Heart right ventricle (tissue), 16 donors: ENCODE measurements around the gene SLC32A1. TPM values are rescaled to one million over a fixed set of nuclear protein-coding genes. Genes with fewer than 3 reads are reported as not detected.

Experiments
- ATAC-seq, 8 donors: fragments of 200-7000 bp; cut with Tn5 transposase; one replicate each; pipeline ENCODE4 v1.9.1; 2020; ENCODE audit warnings: mild to moderate bottlenecking in 8 of 8, moderate library complexity in 8 of 8, moderate number of reproducible peaks in 1 of 8
- DNase-seq, 2 donors: peaks; one replicate each; pipeline ENCODE4 v3.0.0-alpha.2; 2020
- H3K27ac ChIP-seq, 10 donors: fragments of 200-600 bp; sonication (generic) in 2 of 10; one replicate each; pipeline versions ENCODE4 v1.5.0 to v1.8.0; 2020 to 2022; ENCODE audit warnings: mild to moderate bottlenecking in 3 of 10
- H3K27me3 ChIP-seq, 7 donors: fragments of 200-600 bp; one replicate each; pipeline ENCODE4 v1.8.0; 2021 to 2022; ENCODE audit warnings: mild to moderate bottlenecking in 2 of 7
- H3K36me3 ChIP-seq, 9 donors: fragments of 200-600 bp; sonication (generic) in 1 of 9; one replicate each; pipeline versions ENCODE4 v1.5.0 to v1.8.0; 2020 to 2022; ENCODE audit warnings: mild to moderate bottlenecking in 2 of 9
- H3K4me1 ChIP-seq, 9 donors: fragments of 200-600 bp; sonication (generic) in 1 of 9; one replicate each; pipeline versions ENCODE4 v1.5.0 to v1.8.0; 2020 to 2022; ENCODE audit warnings: mild to moderate bottlenecking in 4 of 9
- H3K4me3 ChIP-seq, 10 donors: fragments of 200-600 bp; sonication (generic) in 2 of 10; one replicate each; pipeline versions ENCODE4 v1.5.0 to v1.8.0; 2020 to 2022; ENCODE audit warnings: mild to moderate bottlenecking in 7 of 10, moderate library complexity in 2 of 10
- H3K9me3 ChIP-seq, 11 donors: fragments of 200-600 bp in 10 of 11; sonication (generic) in 2 of 11; one replicate each; pipeline versions ENCODE4 v1.5.0 to v1.8.0; 2013 to 2022; ENCODE audit warnings: mild to moderate bottlenecking in 2 of 11, control low read depth in 1 of 11, moderate library complexity in 1 of 11
- CTCF ChIP-seq, 9 donors: fragments of 200-600 bp; sonication (generic) in 2 of 9; IDR thresholded peaks; one replicate each; pipeline versions ENCODE4 v1.5.0 to v1.8.0; 2021 to 2022; ENCODE audit warnings: antibody characterized with exemption in 9 of 9, mild to moderate bottlenecking in 5 of 9, moderate library complexity in 1 of 9
- WGBS, 2 donors: extraction: QIAGEN DNeasy Blood & Tissue Kit; methylation state at CpG; one replicate each; pipeline ENCODE4 v1.1.7; 2013; ENCODE audit warnings: inconsistent platforms in 1 of 2; 5-methylcytosine and 5-hydroxymethylcytosine counted together
- intact Hi-C, 10 donors: fragments of 100-400 bp; cut with DNase I; formaldehyde crosslinking; loops; one replicate each; pipeline versions ENCODE4 v1.11.1 to v1.14.2; 2022
- polyA plus RNA-seq, 2 donors: library from polyadenylated mRNA; stranded (reverse); fragments of 200-250 nt; gene quantifications; one replicate each; pipeline ENCODE4 v1.2.3, GENCODE V29; 2013
- total RNA-seq, 10 donors: library from RNA; stranded (reverse); fragmentation: NEBNext Ultra II Directional in 3 of 10; extraction: Animal tissue kit (Norgen Biotek cat#: 25700) in 3 of 10; gene quantifications; one replicate each; pipeline versions ENCODE4 v1.2.1 to v1.2.4, GENCODE V29; 2021 to 2023
- donor health status: Arrhythmogenic right ventricular cardiomyopathy.
- donor health status: ischemic (EF 13 %, LVEDD 7.1; RV severe dilation, severe dysfunction).
- donor health status: healthy with polysubstance abuse.
- donor health status: DM: no; HTN: yes; CAD: no.
- donor health status: DM: no; HTN: no; CAD: no.
- donor health status: ischemic (EF 25% LVEDD 6.9; RV normal size, moderate dysfunction).
- donor health status: ischemic (EF 25% LVEDD 5.7; RV mildly dilated, moderate dysfunction).
- donor health status: healthy.
- donor health status: DM: yes; HTN: yes; CAD: no.
- donor health status: Ischemic cardiomyopathy.
- donor health status: ischemic (EF 35%, LVEDD 5.7; RV mildly dilated, moderate dysfunction).
- donor health status: nonischemic (EF 11% LVEDD 7.7; RV severe dilation, severe dysfunction).
- donor health status: DM: yes; HTN: yes; CAD: no.
- donor health status: PGD.
- donor health status: ischemic (EF 29% LVEDD 5.4; RV normal size, mild dysfunction).
- donor health status: nonischemic (EF 23%, LVEDD 6.1; RV moderate dilation, normal function).

Gene SLC32A1
- total and polyA plus RNA-seq, 12 donors: not detected

DNA sequence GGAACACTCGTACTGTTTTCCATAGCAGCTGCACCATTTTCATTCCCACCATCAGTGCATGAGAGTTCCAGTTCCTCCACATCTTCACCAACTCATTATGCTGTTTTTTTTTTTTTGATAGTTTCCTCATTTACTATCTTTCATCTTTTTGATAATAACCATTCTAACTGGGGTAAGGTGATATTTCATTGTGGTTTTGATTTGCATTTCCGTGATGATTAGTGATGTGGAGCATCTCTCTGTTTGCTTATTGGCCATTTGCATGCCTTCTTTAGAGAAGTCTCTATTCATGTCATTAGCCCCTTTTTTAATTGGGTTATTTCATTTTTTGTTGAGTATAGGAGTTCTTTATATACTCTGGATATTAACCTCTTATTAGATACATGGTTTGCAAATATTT lies 49.9 kb downstream of the SLC32A1 start:
- no peak for TF ChIP-seq CTCF (IDR thresholded peaks at IDR 0.05)
- ATAC-seq (no peak), DNase-seq (no peak)
- H3K4me3 ChIP-seq: no peak overlapping the region
- peaks cover 0 to 73% (median 26%) of the 10 kb centered on the region in 9 donors for H3K36me3 ChIP-seq
- intact Hi-C loops: no loop called here
- H3K27ac ChIP-seq: no peak overlapping the region
- no peaks in the 10 kb centered on the region for H3K4me1 ChIP-seq
- WGBS, 2 donors: 91 to 92% methylated on average over 2 of the region's 2 CpGs
- no peaks in the 10 kb centered on the region for H3K27me3 ChIP-seq
- peaks cover 0 to 9% (median 0%) of the 10 kb centered on the region in 11 donors for H3K9me3 ChIP-seq

DNA sequence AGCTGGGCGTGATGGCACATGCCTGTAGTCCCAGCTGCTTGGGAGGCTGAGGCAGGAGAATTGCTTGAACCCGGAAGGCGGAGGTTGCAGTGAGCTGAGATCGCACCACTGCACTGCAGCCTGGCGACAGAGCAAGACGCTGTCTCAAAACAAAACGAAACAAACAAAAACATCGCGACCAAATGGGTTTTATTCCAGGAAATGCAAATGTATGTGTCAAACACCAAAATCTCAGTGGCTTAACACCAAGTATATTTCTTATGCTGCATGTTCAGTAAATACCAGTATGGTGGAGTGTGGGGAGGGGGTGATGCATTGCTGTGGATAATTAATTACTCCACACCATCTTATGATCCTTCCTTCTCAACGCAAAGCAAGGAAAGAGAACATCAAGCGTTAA lies 52.1 kb downstream of the SLC32A1 start:
- Histone ChIP-seq H3K27me3 (no peaks in the 10 kb centered on the region), H3K9me3 (peaks cover 0 to 9% (median 0%) of the 10 kb centered on the region in 11 donors), H3K27ac (no peak overlapping the region), H3K36me3 (peaks cover 0 to 54% (median 26%) of the 10 kb centered on the region in 9 donors), H3K4me1 (no peaks in the 10 kb centered on the region), H3K4me3 (no peak overlapping the region)
- intact Hi-C loops: no loop called here
- TF ChIP-seq CTCF (IDR thresholded peaks at IDR 0.05): no peak
- WGBS, 2 donors: 96 to 99% methylated on average over 11 of the region's 11 CpGs
- no peak for DNase-seq
- no peak for ATAC-seq

Other genes starting within 250 kb of the SLC32A1 start
- gene ADIG, start 143.3 kb upstream of the SLC32A1 start, total RNA-seq: under 1 TPM in 1 of 10 donors, not detected in 9; 0.32 TPM
- not detected for gene ADIG, start 143.3 kb upstream of the SLC32A1 start, polyA plus RNA-seq
- not detected for gene ARHGAP40, start 122.7 kb upstream of the SLC32A1 start, total RNA-seq
- not detected for gene ARHGAP40, start 122.7 kb upstream of the SLC32A1 start, polyA plus RNA-seq
- gene ACTR5, start 24.0 kb downstream of the SLC32A1 start, total RNA-seq: 1 to 10 TPM; 1.5 to 4.1 (median 2.8) TPM
- 1 to 10 TPM; 4.0 to 5.4 TPM for gene ACTR5, start 24.0 kb downstream of the SLC32A1 start, polyA plus RNA-seq
- gene PPP1R16B, start 81.2 kb downstream of the SLC32A1 start, total RNA-seq: 10 to 100 TPM in 2 of 10 donors, 1 to 10 TPM in 8; 2.7 to 13.8 (median 6.6) TPM
- 1 to 10 TPM; 2.5 to 5.4 TPM for gene PPP1R16B, start 81.2 kb downstream of the SLC32A1 start, polyA plus RNA-seq
- gene FAM83D, start 201.9 kb downstream of the SLC32A1 start, total RNA-seq: 1 to 10 TPM in 1 of 10 donors, under 1 TPM in 9; 0.12 to 2.8 (median 0.46) TPM
- gene FAM83D, start 201.9 kb downstream of the SLC32A1 start, polyA plus RNA-seq: under 1 TPM; 0.15 to 0.67 TPM
- 10 to 100 TPM in 7 of 10 donors, 1 to 10 TPM in 3; 8.8 to 14.3 (median 10.6) TPM for gene DHX35, start 237.9 kb downstream of the SLC32A1 start, total RNA-seq
- 1 to 10 TPM; 5.1 to 9.4 TPM for gene DHX35, start 237.9 kb downstream of the SLC32A1 start, polyA plus RNA-seq